HG03139 (cell line): ENCODE data around the gene CEP128.

Experiments
- ATAC-seq: cut with Tn5 transposase; IDR thresholded peaks from one replicate; pipeline ENCODE4 v1.9.1; 2021; ENCODE audit not compliant: unreplicated experiment

Gene CEP128

DNA sequence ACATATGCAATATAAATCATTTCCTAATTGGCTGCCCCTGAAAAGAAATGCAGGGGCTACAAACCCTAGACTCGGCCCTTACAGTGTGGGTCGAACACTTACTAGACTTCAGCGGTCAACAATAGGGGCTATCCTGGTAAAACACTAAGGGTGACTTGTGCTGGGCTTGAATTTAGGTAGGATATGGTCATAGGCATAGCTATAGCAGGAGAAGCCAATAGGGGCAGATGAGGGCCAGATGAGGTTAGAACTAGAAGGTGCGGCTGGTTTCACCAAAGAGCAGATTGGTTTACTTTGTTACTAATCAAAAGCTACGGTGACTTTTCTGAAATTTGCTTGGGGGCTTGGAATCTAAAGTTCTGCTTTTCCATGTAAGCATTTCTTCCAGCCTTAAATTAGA lies 447.9 kb downstream of the CEP128 start:
- ATAC-seq: no peak

DNA sequence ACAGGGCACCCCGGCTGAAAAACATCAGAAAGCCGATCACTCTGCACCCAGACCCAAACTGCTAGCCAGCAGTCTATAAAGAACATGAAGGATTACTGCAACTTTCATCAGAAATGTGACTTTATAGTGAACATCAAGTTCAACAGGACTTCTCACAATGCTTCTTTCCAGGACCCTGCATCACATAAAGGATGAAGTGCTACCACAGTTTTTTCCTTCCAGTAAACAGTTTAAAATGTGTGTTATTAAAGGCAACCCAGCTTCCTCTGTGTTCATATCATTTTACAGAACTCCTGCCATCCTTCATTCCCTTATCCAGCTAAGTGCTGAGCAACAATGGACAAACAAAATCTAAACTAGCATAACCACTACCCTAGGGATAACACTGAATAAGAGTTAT lies 449.9 kb downstream of the CEP128 start:
- ATAC-seq: no peak

DNA sequence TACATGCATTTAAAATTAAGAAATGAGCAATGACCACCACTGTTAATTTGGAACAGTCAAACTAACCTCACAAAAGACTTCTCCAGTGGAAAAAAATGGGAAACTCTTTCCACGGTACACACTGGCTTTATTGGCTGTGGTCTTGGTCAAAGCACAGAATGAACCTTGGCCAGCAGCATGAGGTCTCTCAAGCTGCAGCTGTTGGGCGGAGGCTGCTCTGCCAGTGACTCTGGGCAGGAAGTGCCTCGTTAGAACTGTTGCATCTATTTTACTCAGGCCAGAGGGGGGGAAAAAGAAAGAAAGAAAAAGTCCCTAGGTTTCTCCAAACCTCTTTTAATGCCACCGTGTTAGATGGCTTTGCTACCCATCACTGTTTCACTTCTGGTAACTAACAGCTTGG lies 450.4 kb downstream of the CEP128 start:
- peak; percentile 87 for ATAC-seq

DNA sequence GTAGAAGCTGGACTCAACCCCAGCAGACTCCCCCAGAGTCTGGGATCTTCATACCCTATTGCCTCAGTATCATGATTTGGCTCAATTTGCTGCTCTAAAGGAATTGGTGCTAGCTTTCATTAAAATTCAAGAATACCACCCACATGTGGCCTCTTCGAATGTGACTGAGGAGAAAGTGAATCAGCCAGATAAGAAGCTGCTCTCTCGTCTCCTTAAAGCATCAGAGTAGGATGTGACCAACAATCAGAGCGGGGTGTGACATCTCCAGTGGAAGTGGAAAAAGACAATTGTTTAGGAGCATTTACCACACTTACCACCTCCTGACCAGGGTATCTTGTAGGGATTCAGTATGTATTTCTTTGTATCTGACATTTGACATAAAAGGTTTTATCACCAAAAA lies 452.0 kb downstream of the CEP128 start:
- no peak for ATAC-seq

DNA sequence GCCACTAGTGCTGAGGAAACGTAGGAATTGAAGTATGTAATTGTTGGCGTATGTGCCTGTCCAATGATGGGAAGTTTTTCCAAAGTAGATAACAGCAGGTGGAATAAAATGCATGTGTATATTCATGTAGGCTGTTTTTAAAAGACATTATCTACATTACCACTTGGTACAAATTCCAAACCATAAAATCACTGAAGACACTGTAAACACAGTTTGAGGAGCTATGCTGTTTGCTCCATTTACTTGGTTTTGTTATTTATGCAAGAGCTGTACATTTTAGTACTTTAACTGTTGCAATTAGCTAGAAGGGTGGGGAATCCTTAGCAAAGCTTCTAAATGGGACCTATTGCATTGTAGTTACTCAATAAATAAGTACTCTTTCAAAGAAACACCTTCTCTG lies 455.8 kb downstream of the CEP128 start:
- ATAC-seq: no peak

DNA sequence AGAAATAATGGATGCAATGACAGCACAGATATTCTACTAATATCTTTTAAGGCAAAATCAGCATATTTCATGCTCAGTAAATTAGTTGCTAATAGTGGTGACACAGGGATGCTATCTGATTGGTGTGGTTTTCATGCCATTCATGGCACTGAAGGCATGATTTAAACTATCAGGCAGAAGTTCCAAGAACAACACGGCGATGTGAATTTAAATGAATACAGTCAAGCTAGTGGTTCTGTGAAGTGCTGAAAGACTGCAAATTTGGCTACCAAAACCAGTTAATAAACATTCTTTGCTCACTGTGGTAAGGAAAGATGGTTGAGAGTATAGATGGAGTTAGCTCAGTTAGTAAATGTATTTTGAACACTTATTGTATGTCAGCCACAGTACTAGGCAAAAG lies 458.2 kb downstream of the CEP128 start:
- ATAC-seq: no peak

DNA sequence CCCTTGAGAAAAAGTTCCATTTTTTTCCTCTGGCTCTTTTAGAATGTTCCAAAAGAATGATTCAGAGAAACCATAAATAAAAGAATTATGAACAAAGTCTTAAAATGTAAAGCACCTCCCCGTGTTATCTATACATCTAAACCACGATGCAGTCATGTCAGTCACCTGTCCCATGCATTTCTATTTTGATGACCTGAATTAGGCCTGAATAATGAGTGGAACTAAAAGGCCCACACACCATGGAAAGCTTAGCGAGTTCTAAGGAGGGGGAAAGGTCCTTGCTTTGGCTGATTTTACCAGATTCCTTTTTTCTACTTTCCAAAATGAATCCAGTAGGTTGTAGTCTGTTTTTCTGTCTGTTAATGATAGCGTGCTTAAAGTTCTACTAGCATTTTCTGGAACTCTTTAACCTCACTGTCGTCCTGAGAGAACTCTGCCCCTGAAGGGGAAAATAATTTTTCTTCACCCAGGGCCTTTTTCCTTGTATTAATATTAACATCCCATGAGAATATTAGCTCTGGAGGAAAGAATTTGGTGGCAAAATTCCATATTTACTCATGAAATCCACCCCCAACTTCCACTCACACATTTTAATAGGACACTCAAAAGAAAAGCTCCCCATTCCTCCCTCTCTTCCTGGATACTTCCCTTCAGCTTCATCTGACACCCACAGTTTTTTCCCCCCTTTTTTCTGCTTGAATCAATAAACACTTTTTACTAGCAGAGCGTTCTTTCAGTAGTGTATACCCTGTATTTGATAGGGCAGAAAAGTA lies 464.0 kb downstream of the CEP128 start:
- no peak for ATAC-seq

DNA sequence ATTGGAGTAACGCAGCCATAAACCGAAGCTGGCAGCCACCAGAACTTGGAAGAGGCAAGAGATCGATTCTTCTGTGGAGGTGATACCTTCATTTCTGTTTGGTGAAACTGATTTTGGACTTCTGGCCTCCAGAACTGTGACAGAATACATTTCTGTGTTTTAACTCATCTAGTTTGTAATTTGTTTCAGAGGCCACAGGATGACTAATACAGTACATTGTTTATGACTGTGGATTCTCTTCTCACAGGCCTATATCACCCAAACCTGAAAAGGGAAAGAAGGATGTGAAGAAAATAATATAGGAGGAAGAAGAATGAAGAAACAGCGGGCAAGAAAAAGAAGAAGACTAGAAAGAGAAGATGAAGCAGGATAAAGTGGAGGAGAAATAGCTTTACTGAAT lies 466.5 kb downstream of the CEP128 start:
- ATAC-seq: no peak

DNA sequence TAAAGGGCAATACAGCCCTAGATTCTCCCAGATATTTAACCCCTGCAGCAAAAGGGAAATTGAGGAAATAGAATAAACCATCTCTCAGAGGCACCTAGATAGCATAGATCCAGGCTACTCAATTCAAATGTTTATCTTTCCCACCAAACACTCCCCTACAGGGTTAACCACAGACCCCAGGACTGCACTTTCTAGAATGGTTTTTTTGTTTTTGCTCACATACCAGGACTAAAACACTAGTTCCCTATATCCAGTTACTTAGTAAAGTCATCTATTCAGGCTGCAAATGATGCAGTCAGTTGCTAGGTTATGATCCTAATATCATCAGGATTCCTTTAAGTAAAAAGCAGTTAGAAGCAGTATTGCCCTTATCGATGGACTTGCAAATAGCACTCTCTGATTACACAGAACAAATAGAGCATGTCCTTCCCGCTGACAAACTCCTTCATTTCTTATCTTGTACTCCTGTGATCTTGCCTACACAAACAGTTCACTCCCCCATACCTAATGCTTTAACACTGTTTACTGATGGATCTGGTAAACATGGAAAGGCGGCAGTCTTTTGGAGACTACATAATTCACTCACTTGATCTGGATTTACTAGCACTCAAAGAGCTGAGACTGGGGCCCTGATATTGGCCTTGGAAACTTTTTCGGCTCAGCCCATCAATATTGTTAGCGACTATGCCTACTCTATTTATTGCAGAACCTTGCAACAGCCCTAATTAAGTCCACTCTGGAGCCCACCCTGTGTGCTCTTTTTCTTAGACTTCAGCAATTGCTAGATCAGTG lies 473.0 kb downstream of the CEP128 start:
- no peak for ATAC-seq

DNA sequence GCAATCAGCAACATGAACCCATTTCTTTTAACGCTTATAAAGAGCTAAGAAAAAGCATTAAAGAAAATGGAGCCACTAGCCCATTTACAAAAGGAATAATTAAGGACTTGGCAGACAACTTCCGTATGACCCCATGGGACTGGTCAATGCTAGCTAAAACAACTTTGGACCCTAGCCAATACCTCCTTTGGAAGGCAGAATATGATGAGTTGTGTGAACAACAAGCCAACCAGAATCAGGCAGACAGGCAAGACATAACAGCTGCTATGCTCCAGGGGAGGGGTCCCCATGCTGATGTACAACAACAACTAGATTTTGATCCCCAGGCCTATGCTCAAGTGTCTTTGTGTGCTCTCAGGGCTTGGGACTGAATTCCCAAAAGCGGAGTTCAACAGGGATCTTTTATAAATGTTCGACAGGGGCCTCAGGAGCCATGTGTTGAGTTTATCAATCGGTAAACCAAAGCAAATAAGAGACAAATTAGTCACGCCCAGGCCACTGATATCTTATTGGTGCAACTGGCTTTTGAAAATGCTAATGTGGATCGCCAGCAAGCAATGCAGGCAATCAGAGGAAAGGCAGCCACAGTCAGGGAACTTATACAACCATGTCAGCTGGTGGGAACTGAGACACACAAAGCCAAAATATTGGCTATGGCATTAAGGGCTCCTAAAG lies 475.9 kb downstream of the CEP128 start:
- no peak for ATAC-seq

DNA sequence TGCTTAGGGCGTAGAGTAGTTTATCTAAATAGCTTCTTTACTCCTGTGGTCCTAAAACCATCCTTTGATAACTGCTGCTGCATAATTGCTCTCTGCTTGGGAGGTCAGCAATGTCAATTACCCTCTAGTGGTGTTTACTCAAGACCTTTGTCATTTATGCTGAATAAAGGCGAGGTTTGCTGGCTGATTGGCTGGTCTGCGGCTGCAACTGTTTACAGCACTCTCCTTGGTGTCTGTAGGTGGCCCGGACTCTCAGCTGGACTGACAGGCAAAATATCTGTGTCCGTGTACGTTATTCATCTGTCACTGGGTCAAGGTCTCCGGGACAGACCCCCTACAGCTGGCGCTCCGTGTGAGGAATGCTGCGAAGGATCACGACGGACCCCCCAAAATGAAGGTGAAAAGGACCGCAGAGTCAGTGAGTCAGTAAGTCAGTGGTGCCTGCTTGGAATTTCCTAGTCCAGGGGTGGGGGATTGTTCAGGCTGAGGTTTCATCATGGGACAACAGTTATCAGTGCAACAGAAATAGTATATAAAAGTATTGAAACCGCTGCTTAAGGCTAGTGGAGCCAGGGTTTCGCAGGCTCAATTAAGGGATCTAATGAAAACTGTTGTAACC lies 476.9 kb downstream of the CEP128 start:
- no peak for ATAC-seq

DNA sequence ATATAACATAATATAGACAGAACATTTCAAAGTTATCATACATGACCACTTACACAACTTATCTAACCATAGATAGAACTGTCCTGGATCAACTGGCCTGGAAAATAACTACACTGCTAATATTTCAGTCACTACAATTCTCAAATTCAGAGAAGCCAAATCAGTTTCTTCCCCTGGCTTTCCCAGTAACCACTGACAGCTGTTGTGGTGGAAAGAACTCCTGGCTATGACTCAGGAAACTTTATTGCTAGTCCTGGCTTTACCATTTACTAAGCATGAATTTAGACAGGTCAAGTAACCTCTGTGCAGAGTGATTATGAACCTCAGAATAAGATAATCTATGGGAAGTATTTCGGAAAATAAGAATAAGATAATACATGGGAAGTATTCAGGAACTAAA lies 485.3 kb downstream of the CEP128 start:
- no peak for ATAC-seq

DNA sequence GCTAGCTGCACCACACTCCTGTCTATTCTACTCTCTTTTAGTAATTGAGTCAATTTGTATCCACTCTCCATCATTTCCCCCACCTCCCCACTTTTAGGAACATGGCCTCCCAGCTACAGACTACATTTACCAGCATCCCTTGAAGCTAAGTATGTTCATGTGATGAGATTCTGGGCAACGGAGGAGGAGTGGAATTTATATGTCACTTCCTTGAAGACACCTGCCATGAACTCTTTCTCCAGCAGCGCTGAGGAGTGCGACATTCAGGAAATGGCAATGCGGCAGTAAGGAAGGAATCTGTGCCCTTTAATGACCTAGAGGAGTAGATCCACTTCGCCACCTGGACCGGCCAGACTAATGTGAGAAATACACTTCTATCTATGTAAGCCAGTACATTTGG lies 486.5 kb downstream of the CEP128 start:
- ATAC-seq: no peak

DNA sequence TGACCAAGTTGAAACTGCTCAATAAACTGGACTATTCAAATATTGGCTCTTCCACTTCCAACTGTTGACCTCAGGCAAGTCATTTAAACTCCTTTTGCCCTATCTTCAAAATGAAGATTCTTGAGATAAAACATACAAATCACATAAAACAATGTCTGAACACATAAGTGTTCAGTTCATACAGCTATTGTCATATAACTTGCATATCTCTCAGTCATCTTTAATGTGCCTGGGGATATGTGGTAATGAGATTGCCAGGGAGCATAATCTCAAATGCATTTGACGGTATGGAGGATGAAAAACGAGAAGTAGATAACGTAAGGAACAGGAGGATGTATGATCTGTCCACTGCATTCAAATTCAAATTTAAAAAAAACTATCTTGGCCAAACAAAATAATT lies 493.3 kb downstream of the CEP128 start:
- ATAC-seq: no peak

DNA sequence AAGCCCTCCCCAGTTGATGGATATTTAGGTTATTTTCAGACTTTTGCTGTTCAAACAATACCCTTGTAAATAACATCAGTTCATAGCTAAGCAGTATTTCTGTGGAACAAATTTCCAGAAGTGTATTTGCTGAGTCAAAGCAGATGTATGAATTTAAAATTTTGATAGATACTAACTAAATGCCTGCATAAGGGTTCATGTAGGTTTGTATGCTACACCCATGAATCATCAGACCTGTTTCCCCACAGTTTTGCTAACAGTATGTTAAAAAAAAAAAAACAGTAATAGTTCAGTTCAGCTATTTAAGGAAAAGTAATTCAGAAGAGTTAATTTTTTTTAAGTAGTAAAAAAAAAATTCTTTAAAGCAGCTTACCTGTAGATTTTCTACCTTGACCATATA lies 494.1 kb downstream of the CEP128 start:
- ATAC-seq: no peak
